OCI-LY7 (cell line): Measurements from ENCODE around the gene TEX36. TPM values are rescaled to one million over a fixed set of nuclear protein-coding genes. Genes with fewer than 3 reads are reported as not detected.
A peak's percentile ranks its signal among the peaks of the same experiment; 100 is the strongest.

Source experiments
- BruUV-seq: library from RNA; stranded (reverse); fragments of 400-500 nt; replicated peaks from 2 replicates; lab custom pipeline; 2021; lab: Mats Ljungman, UMichigan
- CTCF ChIA-PET: fragments of 300-600 bp; sonication (Branson Sonifier 250); formaldehyde crosslinking; loops from one replicate; lab custom pipeline; 2022; ENCODE audit warnings: antibody characterized with exemption; ENCODE audit not compliant: unreplicated experiment; lab: Charles Lee
- POLR2A ChIA-PET: fragments of 300-600 bp; sonication (Branson Sonifier 250); formaldehyde crosslinking; loops from one replicate; lab custom pipeline; 2022; ENCODE audit warnings: antibody characterized with exemption; lab: Charles Lee
- DNase-seq: peaks from one replicate; pipeline ENCODE4 v3.0.0-alpha.2; 2015; ENCODE audit warnings: low spot score
- H2AFZ ChIP-seq: fragments of 200-600 bp; sonication (generic), shearing (Covaris generic); 2 replicates; pipeline ENCODE4 v1.6.1; 2014; ENCODE audit warnings: mild to moderate bottlenecking, antibody characterized with exemption, low read length, moderate library complexity
- H3K27ac ChIP-seq: fragments of 200-600 bp; sonication (generic); 2 replicates; pipeline ENCODE4 v1.5.1; 2014; ENCODE audit warnings: mixed run types, low read depth, mild to moderate bottlenecking, moderate library complexity, low read length, inconsistent platforms; ENCODE audit not compliant: poor library complexity, severe bottlenecking
- H3K36me3 ChIP-seq: fragments of 200-600 bp; sonication (generic); 2 replicates; pipeline ENCODE4 v1.6.1; 2014; ENCODE audit warnings: mild to moderate bottlenecking, antibody characterized with exemption, low read length, moderate library complexity, mixed read lengths; ENCODE audit not compliant: insufficient read depth
- H3K4me1 ChIP-seq: fragments of 200-600 bp; sonication (generic); 2 replicates; pipeline ENCODE4 v1.5.1; 2014; ENCODE audit warnings: mild to moderate bottlenecking, low read length; ENCODE audit not compliant: insufficient read depth, poor library complexity, severe bottlenecking
- H3K4me2 ChIP-seq: fragments of 200-600 bp; sonication (generic); 2 replicates; pipeline ENCODE4 v1.6.1; 2014; ENCODE audit warnings: mild to moderate bottlenecking, low read length
- H3K4me3 ChIP-seq: fragments of 200-600 bp; sonication (generic); 2 replicates; pipeline ENCODE4 v1.5.1; 2014; ENCODE audit warnings: mild to moderate bottlenecking, low read depth, low read length; ENCODE audit not compliant: poor library complexity, severe bottlenecking
- H3K79me2 ChIP-seq: fragments of 200-600 bp; sonication (generic); 2 replicates; pipeline ENCODE4 v1.6.1; 2016; ENCODE audit warnings: low read depth, mild to moderate bottlenecking, low read length, moderate library complexity, mixed read lengths; ENCODE audit not compliant: insufficient read depth
- H3K9me2 ChIP-seq: fragments of 200-600 bp; sonication (generic); 2 replicates; pipeline ENCODE4 v1.6.1; 2016; ENCODE audit warnings: mild to moderate bottlenecking, low read length, mixed read lengths; ENCODE audit not compliant: insufficient read depth
- H3K9me3 ChIP-seq: fragments of 200-600 bp; sonication (generic); 2 replicates; pipeline ENCODE4 v1.6.1; 2014; ENCODE audit warnings: mild to moderate bottlenecking, mixed run types, low read length, mixed read lengths
- H4K20me1 ChIP-seq: fragments of 200-600 bp; sonication (generic); 2 replicates; pipeline ENCODE4 v1.6.1; 2014; ENCODE audit warnings: mild to moderate bottlenecking, antibody characterized with exemption, low read length, moderate library complexity, mixed read lengths; ENCODE audit not compliant: insufficient read depth
- EZH2phosphoT487 ChIP-seq: fragments of 200-600 bp; sonication (generic); IDR thresholded peaks from 2 replicates; pipeline ENCODE4 v1.6.1; 2018; ENCODE audit warnings: low read depth, borderline replicate concordance, mild to moderate bottlenecking, mixed run types, antibody characterized with exemption, low read length, moderate library complexity, mixed read lengths
- intact Hi-C: fragments of 100-400 bp; cut with micrococcal nuclease; formaldehyde crosslinking; loops from one replicate; pipeline ENCODE4 v1.10.0; 2022; ENCODE audit not compliant: unreplicated experiment
- total RNA-seq, 2 experiments: library from RNA; depleted of rRNA in 1 of 2; stranded (reverse); fragments of >200 nt in 1 of 2; shearing (Covaris generic) in 1 of 2; gene quantifications; 2 replicates each; pipeline ENCODE4 v1.2.3, GENCODE V29; 2014 to 2022
- TF ChIP-seq, protein P1 (sequence below): fragments of 200-600 bp; sonication (generic); conservative IDR thresholded peaks from 2 replicates; pipeline ENCODE4 v1.5.1; 2014; ENCODE audit warnings: mild to moderate bottlenecking, antibody characterized with exemption, low read length, moderate library complexity, mixed read lengths

The TEX36 gene
- total RNA-seq, 2 experiments from 2014 or later: not detected

GRCh38 chr10:125722811-125723210, 39.8 kb upstream of the TEX36 start:
- ChIA-PET CTCF (no interaction called here), POLR2A (interaction anchor here (0.7 to 2.2 kb wide), 7 partner anchors 8 to 17 kb away, joined by 3 to 15 read pairs (median 4); no protein-coding TSS in a partner anchor)
- H3K36me3 ChIP-seq: peaks cover 70% of the 10 kb centered on the region
- peak overlapping the region; percentile 77 for H3K4me2 ChIP-seq
- H3K9me2 ChIP-seq: no peaks in the 10 kb centered on the region
- H3K79me2 ChIP-seq: peaks cover 77% of the 10 kb centered on the region
- peaks cover 27% of the 10 kb centered on the region for H3K4me1 ChIP-seq
- H4K20me1 ChIP-seq: peaks cover 32% of the 10 kb centered on the region
- no TSS peak for BruUV-seq
- H3K4me3 ChIP-seq: peak overlapping the region; percentile 91
- DNase-seq: no peak
- no peak overlapping the region for H2AFZ ChIP-seq
- no peaks in the 10 kb centered on the region for H3K9me3 ChIP-seq
- intact Hi-C loops: loop anchor here (10.0 kb wide), 1 partner anchor 658 kb away; no protein-coding TSS in a partner anchor
- no peak for TF ChIP-seq EZH2phosphoT487
- TF ChIP-seq, protein P1, sequence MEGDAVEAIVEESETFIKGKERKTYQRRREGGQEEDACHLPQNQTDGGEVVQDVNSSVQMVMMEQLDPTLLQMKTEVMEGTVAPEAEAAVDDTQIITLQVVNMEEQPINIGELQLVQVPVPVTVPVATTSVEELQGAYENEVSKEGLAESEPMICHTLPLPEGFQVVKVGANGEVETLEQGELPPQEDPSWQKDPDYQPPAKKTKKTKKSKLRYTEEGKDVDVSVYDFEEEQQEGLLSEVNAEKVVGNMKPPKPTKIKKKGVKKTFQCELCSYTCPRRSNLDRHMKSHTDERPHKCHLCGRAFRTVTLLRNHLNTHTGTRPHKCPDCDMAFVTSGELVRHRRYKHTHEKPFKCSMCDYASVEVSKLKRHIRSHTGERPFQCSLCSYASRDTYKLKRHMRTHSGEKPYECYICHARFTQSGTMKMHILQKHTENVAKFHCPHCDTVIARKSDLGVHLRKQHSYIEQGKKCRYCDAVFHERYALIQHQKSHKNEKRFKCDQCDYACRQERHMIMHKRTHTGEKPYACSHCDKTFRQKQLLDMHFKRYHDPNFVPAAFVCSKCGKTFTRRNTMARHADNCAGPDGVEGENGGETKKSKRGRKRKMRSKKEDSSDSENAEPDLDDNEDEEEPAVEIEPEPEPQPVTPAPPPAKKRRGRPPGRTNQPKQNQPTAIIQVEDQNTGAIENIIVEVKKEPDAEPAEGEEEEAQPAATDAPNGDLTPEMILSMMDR: no peak
- H3K27ac ChIP-seq: peak overlapping the region; percentile 97

GRCh38 chr10:125721035-125721434, 38.1 kb upstream of the TEX36 start:
- peak; percentile 89 for DNase-seq
- POLR2A ChIA-PET: interaction anchor here (0.6 to 2.2 kb wide), 6 partner anchors 9 to 731 kb away, joined by 3 to 15 read pairs (median 4); partner anchors contain the start of gene UROS
- intact Hi-C loops: loop anchor here (1.0 to 10.0 kb wide), 2 partner anchors 199 to 656 kb away; no protein-coding TSS in a partner anchor

GRCh38 chr10:125720002-125720382, 37.0 kb upstream of the TEX36 start:
- BruUV-seq: no TSS peak
- Histone ChIP-seq H3K4me1 (peaks cover 27% of the 10 kb centered on the region), H3K9me3 (no peaks in the 10 kb centered on the region), H3K79me2 (peaks cover 53% of the 10 kb centered on the region), H3K27ac (peak overlapping the region; percentile 97), H3K36me3 (peaks cover 43% of the 10 kb centered on the region), H2AFZ (no peak overlapping the region), H3K9me2 (no peaks in the 10 kb centered on the region), H3K4me2 (peak overlapping the region; percentile 77), H4K20me1 (peaks cover 32% of the 10 kb centered on the region), H3K4me3 (peak overlapping the region; percentile 91)
- peak; percentile 37 for DNase-seq
- ChIA-PET CTCF (no interaction called here), POLR2A (interaction anchor here (0.7 to 1.1 kb wide), 4 partner anchors 10 to 42 kb away, joined by 3 to 5 read pairs (median 4); no protein-coding TSS in a partner anchor)
- intact Hi-C loops: loop anchor here (1.0 to 10.0 kb wide), 2 partner anchors 103 to 655 kb away; partner anchors contain the start of genes BCCIP and UROS
- TF ChIP-seq, protein P1: no peak
- TF ChIP-seq EZH2phosphoT487: no peak

More at GRCh38 chr10:125721035-125721434, 38.1 kb upstream of the TEX36 start:
- H3K4me2 ChIP-seq: peak overlapping the region; percentile 77
- no TSS peak for BruUV-seq
- peaks cover 27% of the 10 kb centered on the region for H3K4me1 ChIP-seq
- H4K20me1 ChIP-seq: peaks cover 32% of the 10 kb centered on the region
- CTCF ChIA-PET: no interaction called here
- H3K9me3 ChIP-seq: no peaks in the 10 kb centered on the region
- H2AFZ ChIP-seq: no peak overlapping the region
- H3K36me3 ChIP-seq: peaks cover 52% of the 10 kb centered on the region
- no peak for TF ChIP-seq EZH2phosphoT487
- no peaks in the 10 kb centered on the region for H3K9me2 ChIP-seq
- peak overlapping the region; percentile 91 for H3K4me3 ChIP-seq
- peaks cover 63% of the 10 kb centered on the region for H3K79me2 ChIP-seq
- peak overlapping the region; percentile 97 for H3K27ac ChIP-seq
